Measurements from ENCODE around the gene NR3C1.

- TF ChIP-seq SRF (IDR thresholded peaks at IDR 0.05; ENCODE audit: low read depth, low read length): no peak
- TF ChIP-seq YY1 (IDR thresholded peaks at IDR 0.05; ENCODE audit: insufficient read depth, insufficient replicate concordance, low read depth, low read length): no peak
- TF ChIP-seq ESRRA (CRISPR knock-in tag; IDR thresholded peaks at IDR 0.05; ENCODE audit: low read depth): no peak
- TF ChIP-seq SMAD1 (CRISPR knock-in tag; IDR thresholded peaks at IDR 0.05; ENCODE audit: borderline replicate concordance, low read depth): no peak
These were observed 31.7 kb upstream of the NR3C1 start for GRCh38 chr5:143435210-143435657.

All from HepG2 (cell line).